ENCODE data around the gene APCDD1L. TPM values are rescaled to one million over a fixed set of nuclear protein-coding genes. Genes with fewer than 3 reads are reported as not detected.

Gene APCDD1L
- polyA plus RNA-seq, 4 donors: 0.10 to 0.46 TPM; not detected in 2

DNA sequence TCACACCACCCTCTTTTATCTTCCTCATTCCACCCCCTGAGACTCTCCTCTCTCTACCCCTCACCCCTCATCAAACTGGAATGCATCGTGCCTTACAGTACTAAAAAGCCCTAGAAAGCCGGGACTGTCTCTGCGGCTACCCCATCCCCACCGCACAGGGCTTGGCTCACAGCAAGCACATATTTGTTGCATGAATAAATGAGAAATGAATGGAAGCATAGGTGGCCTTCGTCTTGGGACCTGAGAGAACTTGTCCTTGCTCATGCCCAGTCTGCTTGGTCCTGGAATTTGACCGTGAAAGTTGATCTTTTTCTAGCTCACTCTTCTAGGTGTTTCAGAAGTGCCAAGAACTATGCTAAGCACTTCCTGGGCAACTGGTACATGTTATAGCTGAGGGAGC lies 53.3 kb downstream of the APCDD1L start:
- Histone ChIP-seq H3K27ac (ENCODE audit: low read depth in 1 of 3, low read length in 2 of 3) (no peak overlapping the region), H3K36me3 (ENCODE audit: control insufficient read depth in 3 of 3, insufficient read depth in 2 of 3, low read depth in 1 of 3, low read length in 3 of 3) (peaks cover 0 to 14% (median 0%) of the 10 kb centered on the region in 3 donors), H3K4me3 (ENCODE audit: low read depth in 1 of 3, low read length in 3 of 3) (no peak overlapping the region), H3K4me1 (ENCODE audit: control insufficient read depth in 3 of 3, insufficient read depth in 2 of 3, low read depth in 1 of 3, low read length in 2 of 3) (no peaks in the 10 kb centered on the region), H3K27me3 (ENCODE audit: control insufficient read depth in 3 of 3, insufficient read depth in 3 of 3, low read length in 3 of 3) (no peaks in the 10 kb centered on the region), H3K9me3 (ENCODE audit: control insufficient read depth in 2 of 2, insufficient read depth in 1 of 2, low read depth in 1 of 2, low read length in 1 of 2) (no peaks in the 10 kb centered on the region)
- WGBS, 3 donors: 94 to 96% (median 96%) methylated on average over 6 of the region's 6 CpGs
- no peak for FAIRE-seq
- DNase-seq: no peak

DNA sequence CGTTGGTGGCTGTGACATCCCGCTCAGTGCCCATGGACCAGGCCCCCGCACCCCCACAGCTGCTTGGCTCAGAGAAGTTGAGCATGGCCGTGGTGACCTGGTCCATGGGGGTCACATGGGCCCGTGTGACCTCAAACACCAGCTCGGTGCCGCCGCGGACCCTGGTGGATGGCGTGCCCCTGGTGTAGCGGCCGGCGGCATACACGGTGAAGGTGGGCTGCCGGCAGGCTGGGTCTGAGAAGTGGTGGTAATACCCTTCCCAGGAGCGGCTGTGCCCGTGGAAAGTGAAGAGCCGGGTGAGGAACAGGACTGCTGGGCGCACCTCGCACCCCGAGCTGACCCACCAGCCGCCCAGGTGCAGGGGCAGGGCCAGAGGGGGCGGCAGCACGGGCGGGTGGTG lies 54.1 kb downstream of the APCDD1L start:
- peaks cover 0 to 14% (median 0%) of the 10 kb centered on the region in 3 donors for H3K36me3 ChIP-seq (ENCODE audit: control insufficient read depth in 3 of 3, insufficient read depth in 2 of 3, low read depth in 1 of 3, low read length in 3 of 3)
- no peak overlapping the region for H3K4me3 ChIP-seq (ENCODE audit: low read depth in 1 of 3, low read length in 3 of 3)
- no peak for FAIRE-seq
- WGBS, 3 donors: 94 to 98% (median 97%) methylated on average over 22 to 25 of the region's 25 CpGs
- H3K27ac ChIP-seq (ENCODE audit: low read depth in 1 of 3, low read length in 2 of 3): no peak overlapping the region
- DNase-seq: no peak
- H3K27me3 ChIP-seq (ENCODE audit: control insufficient read depth in 3 of 3, insufficient read depth in 3 of 3, low read length in 3 of 3): no peaks in the 10 kb centered on the region
- no peaks in the 10 kb centered on the region for H3K4me1 ChIP-seq (ENCODE audit: control insufficient read depth in 3 of 3, insufficient read depth in 2 of 3, low read depth in 1 of 3, low read length in 2 of 3)
- H3K9me3 ChIP-seq (ENCODE audit: control insufficient read depth in 2 of 2, insufficient read depth in 1 of 2, low read depth in 1 of 2, low read length in 1 of 2): no peaks in the 10 kb centered on the region

DNA sequence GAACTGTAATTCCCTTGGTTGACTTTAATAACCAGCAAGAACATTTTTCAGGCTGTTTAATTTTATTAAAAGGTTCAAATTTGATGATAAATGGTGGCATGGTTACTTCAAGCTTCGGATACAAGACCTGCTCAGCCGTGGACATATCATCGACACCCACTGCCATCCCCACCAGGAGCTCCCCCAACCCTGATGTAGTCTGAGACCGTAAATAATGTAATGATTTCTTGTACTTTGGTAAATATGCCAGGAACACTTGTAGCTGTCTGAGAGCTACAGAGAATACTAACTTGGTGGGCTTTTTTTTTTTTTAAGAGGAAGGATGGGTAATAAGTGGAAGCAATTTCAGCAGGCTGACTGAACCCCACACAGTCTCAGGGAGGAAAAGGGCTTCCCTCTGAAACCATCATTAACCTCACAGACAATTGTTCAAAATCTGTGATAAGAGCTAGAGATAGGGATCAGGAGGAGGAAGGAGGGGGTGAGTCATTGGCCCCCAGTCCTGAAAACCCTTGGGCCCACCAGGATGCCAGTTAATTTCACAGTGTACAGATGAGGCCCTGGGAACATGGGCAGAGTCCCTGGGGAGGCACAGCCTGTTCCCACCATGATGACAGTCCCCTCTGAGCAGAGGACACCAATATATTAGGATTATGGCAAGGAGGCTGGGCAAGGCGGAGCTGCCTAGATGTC lies 56.0 kb downstream of the APCDD1L start:
- Histone ChIP-seq H3K4me1 (ENCODE audit: control insufficient read depth in 3 of 3, insufficient read depth in 2 of 3, low read depth in 1 of 3, low read length in 2 of 3) (no peaks in the 10 kb centered on the region), H3K4me3 (ENCODE audit: low read depth in 1 of 3, low read length in 3 of 3) (no peak overlapping the region), H3K36me3 (ENCODE audit: control insufficient read depth in 3 of 3, insufficient read depth in 2 of 3, low read depth in 1 of 3, low read length in 3 of 3) (peaks cover 0 to 16% (median 0%) of the 10 kb centered on the region in 3 donors), H3K27ac (ENCODE audit: low read depth in 1 of 3, low read length in 2 of 3) (no peak overlapping the region), H3K9me3 (ENCODE audit: control insufficient read depth in 2 of 2, insufficient read depth in 1 of 2, low read depth in 1 of 2, low read length in 1 of 2) (no peaks in the 10 kb centered on the region), H3K27me3 (ENCODE audit: control insufficient read depth in 3 of 3, insufficient read depth in 3 of 3, low read length in 3 of 3) (no peaks in the 10 kb centered on the region)
- DNase-seq (no peak), FAIRE-seq (no peak)
- 82 to 91% (median 88%) methylated on average over 5 of the region's 5 CpGs for WGBS, 3 donors

DNA sequence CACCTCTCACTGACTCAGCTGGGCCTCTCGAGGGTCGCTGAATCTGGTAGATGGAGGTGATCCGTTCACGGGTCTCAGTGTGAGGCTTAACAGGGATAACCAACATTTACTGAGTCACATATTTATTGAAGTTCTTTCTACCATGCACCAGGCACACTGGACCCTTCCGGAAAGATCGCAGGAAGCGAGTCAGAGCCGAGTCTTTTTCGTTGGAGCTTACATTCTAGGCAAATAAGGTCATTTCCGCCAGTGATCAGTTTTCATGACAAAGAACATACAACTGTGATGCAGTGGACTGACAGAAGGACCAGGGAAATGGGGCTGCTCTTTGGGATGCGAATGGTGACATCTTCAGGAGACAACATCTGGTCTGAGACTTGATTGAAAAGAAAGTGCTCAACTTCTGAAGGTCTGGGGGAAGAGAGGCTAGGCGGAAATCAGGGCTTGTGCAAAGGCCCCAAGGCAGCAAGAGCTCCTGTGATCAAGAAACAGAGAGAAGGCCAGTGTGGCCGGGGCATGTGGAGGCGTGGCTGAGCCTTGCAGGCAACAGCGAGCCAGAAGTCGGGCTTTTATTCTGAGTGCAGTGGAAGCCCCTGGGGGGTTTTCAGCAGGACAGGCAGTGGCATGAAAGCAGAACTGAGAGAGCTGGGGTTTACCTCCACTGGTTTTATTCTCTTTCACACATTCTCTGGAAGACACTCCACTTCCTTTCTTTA lies 56.7 kb downstream of the APCDD1L start:
- WGBS, 3 donors: 81 to 93% (median 88%) methylated on average over 16 of the region's 16 CpGs
- peaks cover 0 to 16% (median 0%) of the 10 kb centered on the region in 3 donors for H3K36me3 ChIP-seq (ENCODE audit: control insufficient read depth in 3 of 3, insufficient read depth in 2 of 3, low read depth in 1 of 3, low read length in 3 of 3)
- H3K4me3 ChIP-seq (ENCODE audit: low read depth in 1 of 3, low read length in 3 of 3): no peak overlapping the region
- no peaks in the 10 kb centered on the region for H3K9me3 ChIP-seq (ENCODE audit: control insufficient read depth in 2 of 2, insufficient read depth in 1 of 2, low read depth in 1 of 2, low read length in 1 of 2)
- H3K4me1 ChIP-seq (ENCODE audit: control insufficient read depth in 3 of 3, insufficient read depth in 2 of 3, low read depth in 1 of 3, low read length in 2 of 3): no peaks in the 10 kb centered on the region
- FAIRE-seq: no peak
- H3K27ac ChIP-seq (ENCODE audit: low read depth in 1 of 3, low read length in 2 of 3): no peak overlapping the region
- no peaks in the 10 kb centered on the region for H3K27me3 ChIP-seq (ENCODE audit: control insufficient read depth in 3 of 3, insufficient read depth in 3 of 3, low read length in 3 of 3)
- DNase-seq: no peak

DNA sequence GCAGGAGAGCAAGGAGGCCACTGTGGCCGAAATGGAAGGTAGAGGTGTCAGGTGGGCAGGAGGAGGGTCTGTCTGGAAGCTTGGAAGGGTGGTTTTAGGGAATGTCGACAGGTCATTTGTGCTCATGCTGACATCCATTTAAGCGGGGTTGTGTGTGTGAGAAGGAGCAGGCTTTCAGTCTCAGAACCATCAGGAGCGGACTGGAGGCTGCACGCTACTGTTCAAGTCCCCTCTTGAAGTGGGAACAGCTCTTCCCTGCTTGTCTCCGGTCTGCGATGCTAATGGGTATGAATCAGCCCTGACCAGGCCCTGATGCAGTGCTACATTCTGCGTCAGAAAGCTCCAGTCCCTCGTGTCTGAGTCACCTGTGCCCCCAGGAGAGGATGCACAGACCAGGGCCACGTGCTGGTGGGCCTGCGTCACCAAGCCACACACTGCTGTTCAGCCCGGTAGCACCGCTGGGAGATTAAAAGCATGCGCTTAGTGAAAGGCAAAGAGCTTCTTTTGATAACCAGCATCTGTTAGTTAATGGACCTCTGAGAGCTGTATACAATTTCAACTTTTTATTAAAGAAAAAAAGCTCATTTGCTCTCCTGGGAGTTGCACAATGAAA lies 58.0 kb downstream of the APCDD1L start:
- DNase-seq: no peak
- no peak for FAIRE-seq

DNA sequence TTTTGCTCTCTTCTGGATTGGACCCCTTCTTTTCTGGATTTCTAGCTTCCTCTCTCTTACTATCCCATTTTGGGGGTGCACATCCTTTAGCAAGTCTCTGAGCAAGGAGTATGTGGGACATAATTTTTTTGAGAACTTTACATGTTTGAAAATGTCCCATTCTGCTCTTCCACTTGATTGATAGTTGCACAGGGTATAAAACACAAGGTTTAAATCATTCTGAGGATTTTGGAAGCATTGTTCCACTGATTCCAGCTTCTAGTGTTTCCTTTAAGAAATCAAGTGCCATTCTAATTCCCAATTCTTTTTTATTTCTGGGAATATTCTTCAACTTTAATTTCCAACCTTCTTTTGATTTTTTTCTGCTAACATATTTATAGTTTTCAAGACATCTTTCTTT lies 60.7 kb downstream of the APCDD1L start:
- Histone ChIP-seq H3K36me3 (ENCODE audit: control insufficient read depth in 3 of 3, insufficient read depth in 2 of 3, low read depth in 1 of 3, low read length in 3 of 3) (peaks cover 0 to 13% (median 0%) of the 10 kb centered on the region in 3 donors), H3K4me1 (ENCODE audit: control insufficient read depth in 3 of 3, insufficient read depth in 2 of 3, low read depth in 1 of 3, low read length in 2 of 3) (no peaks in the 10 kb centered on the region), H3K9me3 (ENCODE audit: control insufficient read depth in 2 of 2, insufficient read depth in 1 of 2, low read depth in 1 of 2, low read length in 1 of 2) (no peaks in the 10 kb centered on the region), H3K27me3 (ENCODE audit: control insufficient read depth in 3 of 3, insufficient read depth in 3 of 3, low read length in 3 of 3) (no peaks in the 10 kb centered on the region), H3K27ac (ENCODE audit: low read depth in 1 of 3, low read length in 2 of 3) (no peak overlapping the region), H3K4me3 (ENCODE audit: low read depth in 1 of 3, low read length in 3 of 3) (no peak overlapping the region)
- no peak for FAIRE-seq
- no peak for DNase-seq

More for the DNA sequence above, 58.0 kb downstream of the APCDD1L start:
- 89 to 96% (median 95%) methylated on average over 14 of the region's 14 CpGs for WGBS, 3 donors
- Histone ChIP-seq H3K36me3 (ENCODE audit: control insufficient read depth in 3 of 3, insufficient read depth in 2 of 3, low read depth in 1 of 3, low read length in 3 of 3) (peaks cover 0 to 16% (median 0%) of the 10 kb centered on the region in 3 donors), H3K27me3 (ENCODE audit: control insufficient read depth in 3 of 3, insufficient read depth in 3 of 3, low read length in 3 of 3) (no peaks in the 10 kb centered on the region), H3K27ac (ENCODE audit: low read depth in 1 of 3, low read length in 2 of 3) (no peak overlapping the region), H3K9me3 (ENCODE audit: control insufficient read depth in 2 of 2, insufficient read depth in 1 of 2, low read depth in 1 of 2, low read length in 1 of 2) (no peaks in the 10 kb centered on the region), H3K4me1 (ENCODE audit: control insufficient read depth in 3 of 3, insufficient read depth in 2 of 3, low read depth in 1 of 3, low read length in 2 of 3) (no peaks in the 10 kb centered on the region), H3K4me3 (ENCODE audit: low read depth in 1 of 3, low read length in 3 of 3) (no peak overlapping the region)

DNA sequence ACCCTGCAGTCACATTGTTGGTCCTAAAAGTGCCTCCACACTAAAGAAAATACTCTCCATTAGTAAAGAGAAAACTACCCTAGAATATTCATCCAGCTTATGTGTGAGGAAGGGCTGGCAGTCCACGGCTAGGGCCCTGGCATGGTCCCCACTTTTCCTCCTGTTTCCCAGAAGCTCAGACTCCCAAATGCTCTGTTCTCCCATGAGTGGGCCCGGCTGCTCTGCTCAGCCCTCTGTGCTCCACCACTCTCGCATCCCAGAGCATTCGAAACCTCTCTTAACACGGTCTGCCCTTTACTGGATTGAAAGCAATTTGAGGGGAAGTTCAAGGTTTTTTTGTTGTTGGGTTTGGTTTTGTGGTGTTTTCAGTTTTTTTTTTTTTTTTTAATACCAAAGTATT lies 61.8 kb downstream of the APCDD1L start:
- Histone ChIP-seq H3K27ac (ENCODE audit: low read depth in 1 of 3, low read length in 2 of 3) (no peak overlapping the region), H3K36me3 (ENCODE audit: control insufficient read depth in 3 of 3, insufficient read depth in 2 of 3, low read depth in 1 of 3, low read length in 3 of 3) (peaks cover 0 to 17% (median 0%) of the 10 kb centered on the region in 3 donors), H3K27me3 (ENCODE audit: control insufficient read depth in 3 of 3, insufficient read depth in 3 of 3, low read length in 3 of 3) (no peaks in the 10 kb centered on the region), H3K9me3 (ENCODE audit: control insufficient read depth in 2 of 2, insufficient read depth in 1 of 2, low read depth in 1 of 2, low read length in 1 of 2) (no peaks in the 10 kb centered on the region), H3K4me1 (ENCODE audit: control insufficient read depth in 3 of 3, insufficient read depth in 2 of 3, low read depth in 1 of 3, low read length in 2 of 3) (no peaks in the 10 kb centered on the region), H3K4me3 (ENCODE audit: low read depth in 1 of 3, low read length in 3 of 3) (no peak overlapping the region)
- FAIRE-seq (no peak), DNase-seq (no peak)
- WGBS, 3 donors: 76 to 88% (median 88%) methylated on average over 5 of the region's 5 CpGs

DNA sequence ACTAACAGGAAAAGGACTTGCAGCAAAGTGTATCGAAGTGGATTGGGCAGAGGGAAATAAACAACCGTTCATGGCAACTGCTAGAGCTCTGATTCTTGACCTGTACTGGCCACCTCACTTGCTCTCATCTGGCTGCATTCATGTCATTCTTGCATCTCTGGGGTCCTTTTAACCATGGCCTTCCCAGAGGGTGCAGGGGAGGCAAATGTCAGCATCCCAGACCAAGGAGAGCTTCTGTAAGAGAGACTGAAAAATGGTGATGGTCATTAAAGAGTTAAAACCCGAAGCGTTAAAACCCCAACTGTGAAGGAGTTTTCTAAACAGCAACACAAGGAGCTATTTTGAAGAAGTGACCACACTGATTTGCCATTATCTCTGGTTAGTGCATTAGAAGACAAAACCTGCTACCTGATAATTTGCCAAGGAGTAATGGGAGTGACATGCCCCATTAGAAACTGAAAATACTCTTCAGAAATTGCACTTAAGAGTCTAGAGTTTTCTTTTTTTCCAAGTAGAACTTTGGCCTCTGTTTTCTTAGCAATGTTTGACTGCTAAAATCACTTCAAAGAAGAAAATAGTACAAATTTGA lies 62.4 kb downstream of the APCDD1L start:
- Histone ChIP-seq H3K4me1 (ENCODE audit: control insufficient read depth in 3 of 3, insufficient read depth in 2 of 3, low read depth in 1 of 3, low read length in 2 of 3) (no peaks in the 10 kb centered on the region), H3K9me3 (ENCODE audit: control insufficient read depth in 2 of 2, insufficient read depth in 1 of 2, low read depth in 1 of 2, low read length in 1 of 2) (no peaks in the 10 kb centered on the region), H3K27ac (ENCODE audit: low read depth in 1 of 3, low read length in 2 of 3) (no peak overlapping the region), H3K27me3 (ENCODE audit: control insufficient read depth in 3 of 3, insufficient read depth in 3 of 3, low read length in 3 of 3) (no peaks in the 10 kb centered on the region), H3K4me3 (ENCODE audit: low read depth in 1 of 3, low read length in 3 of 3) (no peak overlapping the region), H3K36me3 (ENCODE audit: control insufficient read depth in 3 of 3, insufficient read depth in 2 of 3, low read depth in 1 of 3, low read length in 3 of 3) (peaks cover 0 to 15% (median 0%) of the 10 kb centered on the region in 3 donors)
- FAIRE-seq: no peak
- DNase-seq: no peak
- 54 to 81% (median 76%) methylated on average over 4 of the region's 4 CpGs for WGBS, 3 donors
